ENCODE measurements around the gene PDZD2.

DNA sequence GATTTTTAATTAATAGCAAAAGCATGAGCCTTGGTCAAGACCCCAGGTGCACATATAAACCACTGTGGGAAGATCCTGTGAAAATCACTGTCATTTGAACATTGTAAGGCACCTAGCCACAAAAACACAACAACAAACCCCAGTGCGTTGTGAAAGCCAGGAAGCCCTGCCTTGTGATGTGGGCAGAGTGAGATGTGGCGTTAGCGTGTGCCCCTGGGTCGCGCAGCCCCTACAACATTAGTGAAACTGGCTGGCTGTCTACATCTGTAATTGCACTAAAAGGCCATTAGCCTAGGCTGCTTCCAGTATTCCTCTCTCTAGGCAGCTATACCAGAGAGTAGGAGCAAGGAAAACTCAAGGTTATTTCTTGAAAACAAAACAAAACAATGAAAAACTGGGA, 21.1 kb upstream of the PDZD2 start:
- TF ChIP-seq EZH2 (IDR thresholded peaks at IDR 0.05; ENCODE audit: insufficient read depth, poor library complexity, severe bottlenecking) (no peak), EZH2phosphoT487 (IDR thresholded peaks at IDR 0.05; ENCODE audit: insufficient read depth, low read depth) (no peak)
